HuH-7.5 (cell line): ENCODE data around the gene LCN10.
A peak's percentile ranks its signal among the peaks of the same experiment; 100 is the strongest.

Source experiments
- DNase-seq: peaks from one replicate; pipeline ENCODE4 v3.0.0; 2011; ENCODE audit warnings: low spot score

LCN10 gene

GRCh38 chr9:136700959-136701667 lies 41.6 kb downstream of the LCN10 start:
- no peak for DNase-seq

GRCh38 chr9:136700304-136700703 lies 42.4 kb downstream of the LCN10 start:
- DNase-seq: no peak

DNA sequence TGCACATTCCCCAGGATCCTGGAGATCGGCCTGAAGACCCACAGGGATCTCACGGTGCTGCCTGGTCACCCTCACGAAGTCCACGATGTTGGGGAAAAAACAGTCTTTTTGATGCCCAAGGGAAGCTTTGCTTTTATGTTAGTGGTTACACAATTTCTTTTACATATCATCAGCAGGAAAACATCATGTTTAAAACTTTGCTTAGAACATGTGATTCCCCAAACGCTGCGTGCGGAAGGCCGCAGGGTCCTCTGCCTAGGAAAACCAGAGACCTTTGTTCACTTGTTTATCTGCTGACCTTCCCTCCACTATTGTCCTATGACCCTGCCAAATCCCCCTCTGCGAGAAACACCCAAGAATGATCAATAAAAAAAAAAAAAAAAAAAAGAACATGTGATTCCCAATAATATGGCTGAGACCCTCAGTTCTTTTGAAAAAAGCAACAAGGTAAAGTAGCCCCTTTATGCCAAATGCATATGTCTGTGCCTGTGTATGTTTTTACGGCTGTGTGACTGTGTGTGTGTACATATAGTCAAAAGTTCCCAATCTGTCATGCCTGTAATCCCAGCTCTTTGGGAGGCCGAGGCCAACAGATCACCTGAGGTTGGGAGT lies 44.0 kb downstream of the LCN10 start:
- DNase-seq: no peak

GRCh38 chr9:136697821-136698526 lies 44.8 kb downstream of the LCN10 start:
- DNase-seq: peak; percentile 90

DNA sequence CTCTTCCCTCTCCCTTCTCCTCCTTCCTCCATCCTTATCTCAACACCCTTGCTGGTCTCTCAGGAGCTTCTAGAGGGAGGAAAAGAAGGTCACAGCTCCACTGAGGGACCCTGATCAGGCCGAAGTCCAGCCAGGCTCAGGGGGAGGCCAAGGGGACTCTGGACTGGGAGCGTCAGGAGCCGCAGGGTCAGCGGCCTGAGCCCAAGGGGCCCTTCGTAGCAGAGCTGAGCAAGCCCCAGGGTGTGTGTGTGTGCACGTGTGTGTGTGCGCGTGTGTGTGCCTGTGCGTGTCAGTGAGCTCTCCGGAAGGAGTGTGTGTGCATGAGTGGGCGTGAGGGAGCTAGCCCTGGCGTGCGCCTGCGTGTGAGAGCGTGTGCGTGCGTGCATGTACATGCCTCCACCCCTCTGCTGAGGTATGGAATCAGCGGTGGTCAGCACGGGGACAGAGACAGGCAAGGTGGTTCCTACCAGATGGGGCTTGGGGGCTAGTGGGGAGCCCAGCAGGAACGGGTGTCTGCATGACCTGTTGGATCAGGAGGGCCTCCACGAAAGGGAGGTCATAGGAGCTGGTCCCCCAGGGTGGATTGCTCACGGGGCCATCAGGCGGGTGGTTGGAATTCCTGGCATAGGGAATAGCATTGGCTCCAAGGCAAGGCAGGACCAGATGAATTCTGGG lies 45.5 kb downstream of the LCN10 start:
- DNase-seq: peak; percentile 78

- no peak for DNase-seq
Measured at GRCh38 chr9:136696502-136696901, 46.2 kb downstream of the LCN10 start.

DNA sequence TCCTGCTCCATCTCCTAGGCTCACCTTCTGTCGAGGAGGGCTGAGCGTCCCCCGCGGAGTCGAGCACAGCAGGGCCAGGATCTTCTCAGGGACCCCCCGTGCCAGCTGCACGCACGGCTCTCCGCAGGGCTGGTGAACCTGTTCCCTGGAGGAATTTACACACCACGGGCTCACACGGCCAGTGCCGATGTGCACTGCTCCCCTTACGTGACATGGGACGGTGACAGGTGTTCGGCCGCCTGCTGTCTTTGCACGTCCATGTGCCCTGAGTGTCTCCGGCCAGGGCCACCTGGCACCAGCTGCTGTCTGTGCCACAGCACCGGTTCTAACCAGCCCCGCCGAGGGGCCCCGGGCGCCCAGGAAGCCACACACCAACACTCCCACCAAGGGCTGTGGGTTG lies 46.8 kb downstream of the LCN10 start:
- no peak for DNase-seq

GRCh38 chr9:136695435-136695895 lies 47.3 kb downstream of the LCN10 start:
- DNase-seq: no peak

GRCh38 chr9:136694872-136695247 lies 47.9 kb downstream of the LCN10 start:
- DNase-seq: no peak

- peak; percentile 98 for DNase-seq
Measured at GRCh38 chr9:136694163-136694871, 48.4 kb downstream of the LCN10 start.

GRCh38 chr9:136693490-136694162 lies 49.1 kb downstream of the LCN10 start:
- DNase-seq: peak; percentile 98

DNA sequence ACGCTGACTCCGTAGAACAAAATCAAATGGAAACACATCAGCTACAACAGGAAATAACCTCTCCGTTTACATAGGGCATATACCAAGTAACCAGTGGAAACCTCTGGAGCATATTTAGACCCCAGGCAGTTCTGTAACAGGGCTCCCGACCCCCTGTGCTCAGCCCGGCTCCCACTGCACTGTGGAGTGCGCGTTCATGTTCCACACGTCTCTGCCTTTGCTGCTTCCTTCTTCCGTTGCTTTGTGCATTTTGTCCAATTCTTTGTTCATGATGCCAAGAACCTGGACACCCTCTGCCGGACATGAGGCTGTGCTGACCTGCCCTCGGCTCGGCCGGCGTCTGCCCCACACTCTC lies 49.6 kb downstream of the LCN10 start:
- no peak for DNase-seq

- no peak for DNase-seq
Measured at GRCh38 chr9:136692185-136693134, 50.3 kb downstream of the LCN10 start.

GRCh38 chr9:136691316-136692184 lies 51.2 kb downstream of the LCN10 start:
- DNase-seq: no peak

GRCh38 chr9:136690806-136691261 lies 51.9 kb downstream of the LCN10 start:
- no peak for DNase-seq

DNA sequence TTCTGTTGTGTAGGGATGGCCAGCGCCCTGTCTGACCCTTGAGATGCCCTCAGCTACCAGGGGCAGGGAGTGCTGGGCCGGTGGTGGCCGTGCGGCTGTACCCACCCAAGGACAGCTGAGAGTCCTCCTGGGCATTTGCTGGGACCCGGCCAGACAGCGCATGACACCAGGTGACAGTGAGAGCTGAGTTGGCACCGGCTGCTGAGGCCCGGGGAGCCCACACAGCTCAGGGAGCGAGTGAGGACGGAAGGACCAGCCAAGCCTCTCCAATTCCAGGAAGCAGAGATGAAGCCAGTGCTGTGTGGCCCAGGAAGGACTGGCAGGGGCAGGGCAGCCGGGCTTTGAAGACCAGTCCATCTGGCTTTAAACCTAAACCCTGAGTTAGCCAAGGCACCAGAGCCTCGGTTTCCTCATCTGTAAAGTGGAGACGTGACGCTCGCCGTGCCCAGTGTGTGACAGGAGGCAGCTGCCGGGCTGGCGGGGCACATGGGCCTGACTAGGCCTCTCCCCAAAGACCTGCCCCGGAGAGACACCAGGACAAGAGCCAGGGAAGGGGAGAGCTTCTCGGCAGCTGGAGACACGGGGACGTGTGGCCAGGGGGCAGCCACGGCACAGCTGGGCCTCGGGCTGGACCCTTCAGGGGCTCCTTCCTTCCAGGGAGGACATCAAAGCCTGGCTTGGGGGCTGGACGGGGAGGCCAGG lies 52.5 kb downstream of the LCN10 start:
- DNase-seq: no peak

GRCh38 chr9:136689108-136689460 lies 53.7 kb downstream of the LCN10 start:
- DNase-seq: no peak

- DNase-seq: no peak
Measured at GRCh38 chr9:136688274-136689107, 54.2 kb downstream of the LCN10 start.
